H9 (cell line): Measurements from ENCODE around the gene CD68. TPM values are rescaled to one million over a fixed set of nuclear protein-coding genes. Genes with fewer than 3 reads are reported as not detected.

Source experiments
- DNase-seq: peaks from one replicate; pipeline ENCODE4 v3.0.0-alpha.2; 2017
- H2AFZ ChIP-seq: one replicate; pipeline ENCODE4 v1.6.1; 2013; ENCODE audit warnings: mild to moderate bottlenecking, low read length, control low read depth, moderate library complexity
- H2AK5ac ChIP-seq: 2 replicates; pipeline ENCODE4 v1.6.1; 2013; ENCODE audit warnings: low read length, control low read depth, mixed read lengths; ENCODE audit not compliant: insufficient read length
- H2BK120ac ChIP-seq: one replicate; pipeline ENCODE4 v1.6.1; 2013; ENCODE audit warnings: low read depth, mild to moderate bottlenecking, low read length, control low read depth, inconsistent platforms; ENCODE audit not compliant: poor library complexity, severe bottlenecking
- H2BK12ac ChIP-seq: 2 replicates; pipeline ENCODE4 v1.6.1; 2013; ENCODE audit warnings: low read length, control low read depth, mixed read lengths, low read depth; ENCODE audit not compliant: insufficient read length
- H2BK15ac ChIP-seq: 2 replicates; pipeline ENCODE4 v1.6.1; 2013; ENCODE audit warnings: low read depth, low read length, control low read depth
- H2BK20ac ChIP-seq: one replicate; pipeline ENCODE4 v1.6.1; 2013; ENCODE audit warnings: low read depth, mild to moderate bottlenecking, low read length, control low read depth, inconsistent platforms; ENCODE audit not compliant: poor library complexity, severe bottlenecking
- H2BK5ac ChIP-seq: 2 replicates; pipeline ENCODE4 v1.6.1; 2013; ENCODE audit warnings: low read length, control low read depth, mixed read lengths; ENCODE audit not compliant: insufficient read length
- H3K14ac ChIP-seq: 2 replicates; pipeline ENCODE4 v1.6.1; 2013; ENCODE audit warnings: low read length, control low read depth; ENCODE audit not compliant: insufficient read depth
- H3K18ac ChIP-seq: 2 replicates; pipeline ENCODE4 v1.6.1; 2013; ENCODE audit warnings: low read depth, mild to moderate bottlenecking, mixed read lengths, low read length, control low read depth; ENCODE audit not compliant: insufficient read length
- H3K23ac ChIP-seq: 2 replicates; pipeline ENCODE4 v1.6.1; 2013; ENCODE audit warnings: low read length, control low read depth, mixed read lengths, low read depth; ENCODE audit not compliant: insufficient read length
- H3K23me2 ChIP-seq: 2 replicates; pipeline ENCODE4 v1.6.1; 2013; ENCODE audit warnings: low read depth, mild to moderate bottlenecking, mixed read lengths, low read length, control low read depth; ENCODE audit not compliant: insufficient read length, poor library complexity, severe bottlenecking
- H3K27ac ChIP-seq: 2 replicates; pipeline ENCODE4 v1.5.1; 2013; ENCODE audit warnings: low read length, control low read depth, mixed read lengths, low read depth; ENCODE audit not compliant: insufficient read length
- H3K27me3 ChIP-seq: 2 replicates; pipeline ENCODE4 v1.6.1; 2013; ENCODE audit warnings: low read length, control low read depth, inconsistent platforms; ENCODE audit not compliant: insufficient read depth
- H3K4ac ChIP-seq: 2 replicates; pipeline ENCODE4 v1.6.1; 2013; ENCODE audit warnings: low read depth, mild to moderate bottlenecking, control low read depth, inconsistent platforms, low read length, moderate library complexity
- H3K4me1 ChIP-seq: 2 replicates; pipeline ENCODE4 v1.6.1; 2013; ENCODE audit warnings: low read length, control low read depth, inconsistent platforms; ENCODE audit not compliant: insufficient read depth
- H3K4me2 ChIP-seq: 2 replicates; pipeline ENCODE4 v1.6.1; 2013; ENCODE audit warnings: low read length, control low read depth, mixed read lengths; ENCODE audit not compliant: insufficient read length, insufficient read depth
- H3K56ac ChIP-seq: 2 replicates; pipeline ENCODE4 v1.6.1; 2013; ENCODE audit warnings: low read depth, mild to moderate bottlenecking, mixed read lengths, low read length, control low read depth; ENCODE audit not compliant: insufficient read length
- H3K79me1 ChIP-seq: 2 replicates; pipeline ENCODE4 v1.6.1; 2013; ENCODE audit warnings: low read depth, mild to moderate bottlenecking, moderate library complexity, low read length, control low read depth, inconsistent platforms; ENCODE audit not compliant: insufficient read depth, poor library complexity, severe bottlenecking
- H3K79me2 ChIP-seq: 2 replicates; pipeline ENCODE4 v1.6.1; 2013; ENCODE audit warnings: low read length, control low read depth, inconsistent platforms; ENCODE audit not compliant: insufficient read depth
- H3K9ac ChIP-seq: 2 replicates; pipeline ENCODE4 v1.6.1; 2013; ENCODE audit warnings: low read length, control low read depth, mixed read lengths; ENCODE audit not compliant: insufficient read length; ENCODE audit errors: extremely low read depth
- H3K9me3 ChIP-seq: one replicate; pipeline ENCODE4 v1.6.1; 2013; ENCODE audit warnings: low read depth, low read length, inconsistent platforms; ENCODE audit not compliant: control insufficient read depth
- H3T11ph ChIP-seq: one replicate; pipeline ENCODE4 v1.6.1; 2013; ENCODE audit warnings: mild to moderate bottlenecking, low read length, control low read depth, inconsistent platforms
- H4K20me1 ChIP-seq: one replicate; pipeline ENCODE4 v1.6.1; 2013; ENCODE audit not compliant: control insufficient read depth, insufficient read length, insufficient read depth
- H4K5ac ChIP-seq: 2 replicates; pipeline ENCODE4 v1.6.1; 2013; ENCODE audit warnings: low read depth, mild to moderate bottlenecking, mixed read lengths, low read length, control low read depth; ENCODE audit not compliant: insufficient read length
- H4K8ac ChIP-seq: replicated peaks from 2 replicates; pipeline ENCODE4 v1.6.1; 2013; ENCODE audit warnings: low read length, control low read depth, mixed read lengths, low read depth; ENCODE audit not compliant: insufficient read length
- H4K91ac ChIP-seq: 2 replicates; pipeline ENCODE4 v1.6.1; 2013; ENCODE audit warnings: low read depth, mild to moderate bottlenecking, moderate library complexity, mixed read lengths, low read length, control low read depth; ENCODE audit not compliant: insufficient read length
- H3K27ac Mint-ChIP-seq, 3 experiments: 2 replicates in 2 of 3; 3 replicates in 1 of 3; pipeline ENCODE4 v1.8.0; 2020 to 2021; ENCODE audit warnings: mixed read lengths in 3 of 3, mild to moderate bottlenecking in 1 of 3, moderate library complexity in 1 of 3
- H3K27me3 Mint-ChIP-seq: 2 replicates; pipeline ENCODE4 v1.8.0; 2021; ENCODE audit warnings: low read depth, mild to moderate bottlenecking, moderate library complexity, mixed read lengths
- H3K36me3 Mint-ChIP-seq, 3 experiments: 2 replicates in 2 of 3; 3 replicates in 1 of 3; pipeline ENCODE4 v1.8.0; 2020 to 2021; ENCODE audit warnings: low read depth in 3 of 3, mixed read lengths in 3 of 3; ENCODE audit not compliant: insufficient read depth in 1 of 3
- H3K4me1 Mint-ChIP-seq, 2 experiments: 2 replicates each; pipeline ENCODE4 v1.8.0; 2020; ENCODE audit warnings: mixed read lengths in 2 of 2
- H3K4me3 Mint-ChIP-seq, 2 experiments: 2 replicates in 1 of 2; 3 replicates in 1 of 2; pipeline ENCODE4 v1.8.0; 2020 to 2021; ENCODE audit warnings: mild to moderate bottlenecking in 2 of 2, mixed read lengths in 2 of 2, moderate library complexity in 1 of 2
- H3K9me3 Mint-ChIP-seq, 2 experiments: 2 replicates in 1 of 2; 3 replicates in 1 of 2; pipeline ENCODE4 v1.8.0; 2020; ENCODE audit warnings: mild to moderate bottlenecking in 2 of 2, mixed read lengths in 2 of 2, moderate library complexity in 1 of 2
- CTCF ChIP-seq: fragments of 200-600 bp; sonication (generic); conservative IDR thresholded peaks from 3 replicates; pipeline ENCODE4 v1.8.0; 2021; ENCODE audit warnings: antibody characterized with exemption, mild to moderate bottlenecking
- WGBS: extraction: QIAGEN DNeasy Blood & Tissue Kit; methylation state at CpG from one replicate; pipeline ENCODE4 v1.1.7; 2013; ENCODE audit warnings: missing lambda C conversion rate, low lambda C conversion rate, mixed read lengths; ENCODE audit not compliant: insufficient read length; ENCODE audit errors: extremely low coverage; 5-methylcytosine and 5-hydroxymethylcytosine counted together
- total RNA-seq: library from RNA; stranded (reverse); gene quantifications from 2 replicates; pipeline ENCODE4 v1.2.1, GENCODE V29; 2021

CD68 gene
- total RNA-seq, 1 experiment from 2014 or later, result 0.42 TPM

GRCh38 chr17:7590743-7591142, 11.3 kb downstream of the CD68 start:
- Histone ChIP-seq H2BK20ac (no peak overlapping the region), H2BK5ac (no peak overlapping the region), H4K91ac (no peak overlapping the region), H4K20me1 (no peaks in the 10 kb centered on the region), H3K79me1 (no peaks in the 10 kb centered on the region), H2BK15ac (no peak overlapping the region), H3K4ac (no peak overlapping the region), H3K14ac (peak overlapping the region; percentile 48), H2BK120ac (peak overlapping the region; percentile 8), H3K56ac (no peak overlapping the region), H3K27me3 (no peaks in the 10 kb centered on the region), H3K23me2 (peaks cover 10% of the 10 kb centered on the region), H3K23ac (no peak overlapping the region), H3K4me1 (no peaks in the 10 kb centered on the region; the same call in 1 of the 2 replicates), H4K8ac (no peak overlapping the region), H3K4me2 (no peak overlapping the region), H3K27ac (no peak overlapping the region), H4K5ac (no peak overlapping the region), H3K9ac (no peak overlapping the region), H3K79me2 (no peaks in the 10 kb centered on the region), H2AFZ (no peak overlapping the region), H3T11ph (no peak overlapping the region), H2AK5ac (no peak overlapping the region), H3K9me3 (no peaks in the 10 kb centered on the region), H2BK12ac (no peak overlapping the region), H3K18ac (peak overlapping the region; percentile 51)
- Mint-ChIP-seq H3K36me3 (peaks cover 32 to 68% (median 61%) of the 10 kb centered on the region in 3 experiments), H3K27ac (peak overlapping the region; percentile 74 to 98 (median 85); a peak in 6 of 7 replicates), H3K27me3 (no peaks in the 10 kb centered on the region), H3K4me3 (peak overlapping the region; percentile 5 to 6; a peak in 4 of 5 replicates), H3K4me1 (peaks cover 21 to 49% of the 10 kb centered on the region in 2 experiments), H3K9me3 (no peaks in the 10 kb centered on the region)
- no peak for TF ChIP-seq CTCF
- DNase-seq, result peak; percentile 86
- no CpG with 5 or more reads among the region's 4 CpGs for WGBS
